GM19395 (cell line): ENCODE results near the gene HTT.

ENCODE experiments used
- ATAC-seq: cut with Tn5 transposase; IDR thresholded peaks from one replicate; pipeline ENCODE4 v1.9.1; 2021; ENCODE audit warnings: mild to moderate bottlenecking, moderate library complexity; ENCODE audit not compliant: unreplicated experiment

The HTT gene

DNA sequence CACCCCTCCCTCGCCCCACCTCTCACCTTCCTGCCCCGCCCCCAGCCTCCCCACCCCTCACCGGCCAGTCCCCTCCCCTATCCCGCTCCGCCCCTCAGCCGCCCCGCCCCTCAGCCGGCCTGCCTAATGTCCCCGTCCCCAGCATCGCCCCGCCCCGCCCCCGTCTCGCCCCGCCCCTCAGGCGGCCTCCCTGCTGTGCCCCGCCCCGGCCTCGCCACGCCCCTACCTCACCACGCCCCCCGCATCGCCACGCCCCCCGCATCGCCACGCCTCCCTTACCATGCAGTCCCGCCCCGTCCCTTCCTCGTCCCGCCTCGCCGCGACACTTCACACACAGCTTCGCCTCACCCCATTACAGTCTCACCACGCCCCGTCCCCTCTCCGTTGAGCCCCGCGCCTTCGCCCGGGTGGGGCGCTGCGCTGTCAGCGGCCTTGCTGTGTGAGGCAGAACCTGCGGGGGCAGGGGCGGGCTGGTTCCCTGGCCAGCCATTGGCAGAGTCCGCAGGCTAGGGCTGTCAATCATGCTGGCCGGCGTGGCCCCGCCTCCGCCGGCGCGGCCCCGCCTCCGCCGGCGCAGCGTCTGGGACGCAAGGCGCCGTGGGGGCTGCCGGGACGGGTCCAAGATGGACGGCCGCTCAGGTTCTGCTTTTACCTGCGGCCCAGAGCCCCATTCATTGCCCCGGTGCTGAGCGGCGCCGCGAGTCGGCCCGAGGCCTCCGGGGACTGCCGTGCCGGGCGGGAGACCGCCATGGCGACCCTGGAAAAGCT lies at the start of gene HTT, which contains the start of gene HTT-AS:
HTT (plus strand) TSS at position 604 of the 768 bp plus-strand sequence; CDS start at position 749, 145 bp downstream.
HTT-AS (minus strand) TSS at position 461 of the 768 bp plus-strand sequence.
- ATAC-seq, result peak; percentile 65

DNA sequence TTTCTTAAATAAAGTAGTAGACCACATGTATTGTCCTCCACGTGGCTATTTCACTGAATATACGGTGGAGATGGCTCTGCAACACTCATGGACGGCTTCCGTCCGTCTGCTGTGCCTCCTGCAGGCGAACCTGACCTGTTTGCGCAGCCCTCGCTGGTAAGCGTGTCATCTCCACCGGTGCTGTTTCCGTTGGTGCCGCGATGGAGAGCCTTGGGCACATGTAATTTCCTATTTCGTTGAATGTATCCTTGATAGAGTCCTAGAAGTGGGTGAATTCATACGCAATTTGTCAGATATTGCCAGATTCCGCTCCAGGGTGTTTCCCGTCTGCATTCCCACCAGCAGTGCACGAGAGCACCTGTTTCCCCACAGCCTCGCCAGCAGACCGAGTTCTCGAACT lies 48.6 kb upstream of the HTT start:
- no peak for ATAC-seq

DNA sequence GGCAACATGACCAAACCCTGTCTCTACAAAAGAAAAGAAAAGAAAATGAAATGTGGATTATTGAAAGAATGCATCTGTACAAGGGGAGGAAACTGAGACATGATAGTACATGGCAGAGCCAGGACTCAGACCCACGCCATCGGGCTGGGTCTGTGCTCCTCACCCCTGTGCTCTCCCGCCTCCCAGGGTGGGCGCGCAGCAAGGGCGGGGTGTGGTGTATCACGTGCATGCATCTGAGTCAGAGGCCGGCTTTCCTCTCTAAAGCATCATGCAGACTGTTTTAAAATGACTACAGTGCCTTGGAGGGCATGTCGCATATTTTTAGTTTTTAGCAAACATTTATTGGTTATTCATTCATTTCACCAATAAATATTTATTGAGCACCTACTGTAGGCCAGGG lies 47.9 kb upstream of the HTT start:
- ATAC-seq, result no peak

DNA sequence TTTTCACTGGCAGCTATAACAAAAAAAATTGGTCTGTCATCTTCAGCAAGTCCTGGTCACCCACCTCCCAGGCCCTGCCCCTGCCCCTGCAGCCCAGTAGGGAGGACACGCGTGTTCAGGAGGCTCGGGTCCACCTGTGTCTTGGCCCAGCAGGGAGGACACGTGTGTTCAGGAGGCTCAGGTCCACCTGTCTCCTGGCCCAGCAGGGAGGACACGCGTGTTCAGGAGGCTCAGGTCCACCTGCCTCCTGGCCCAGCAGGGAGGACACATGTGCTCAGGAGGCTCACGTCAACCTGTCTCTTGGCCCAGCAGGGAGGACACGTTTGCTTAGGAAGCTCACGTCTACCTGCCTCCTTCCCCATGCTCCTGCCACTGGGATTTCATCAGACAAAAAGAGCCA lies 45.0 kb upstream of the HTT start:
- no peak for ATAC-seq

DNA sequence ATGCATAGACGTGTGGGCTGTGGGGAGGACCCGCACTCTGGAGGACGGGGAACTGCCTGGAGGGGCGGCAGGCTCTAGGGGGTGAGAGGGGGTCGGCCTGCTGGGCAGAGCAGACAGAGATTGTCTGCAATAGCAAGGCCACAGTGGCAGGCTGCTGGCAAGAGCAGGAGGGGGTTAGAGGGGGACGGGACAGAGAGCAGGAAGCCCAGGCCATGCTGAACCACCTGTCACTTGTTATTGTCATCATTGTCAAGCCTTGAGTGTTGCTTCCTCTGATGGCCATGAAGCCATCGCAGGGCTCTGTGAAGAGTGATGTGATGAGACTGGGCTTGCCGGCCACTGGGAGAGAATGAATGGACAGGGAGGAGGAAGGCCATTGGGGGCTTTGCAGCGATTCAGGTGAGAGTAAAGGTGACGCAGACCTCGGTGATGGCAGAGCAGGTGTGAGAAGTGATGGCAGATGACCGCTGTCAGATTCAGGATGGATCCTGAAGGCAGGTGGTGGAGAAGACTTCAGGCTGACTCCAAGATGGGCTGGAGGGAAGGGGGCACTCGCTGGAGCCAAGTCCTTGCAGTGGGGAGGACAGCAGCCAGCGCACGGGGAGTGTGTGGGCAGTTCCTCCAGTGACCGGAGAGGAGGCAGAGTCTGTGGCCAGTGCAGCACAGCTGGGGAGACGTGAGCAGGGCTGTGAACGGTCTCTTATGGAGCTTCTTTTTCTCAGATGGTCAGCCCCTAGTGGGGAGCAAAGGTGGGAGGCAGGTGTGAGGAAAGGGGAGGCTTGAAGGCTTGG lies 43.7 kb upstream of the HTT start:
- no peak for ATAC-seq

DNA sequence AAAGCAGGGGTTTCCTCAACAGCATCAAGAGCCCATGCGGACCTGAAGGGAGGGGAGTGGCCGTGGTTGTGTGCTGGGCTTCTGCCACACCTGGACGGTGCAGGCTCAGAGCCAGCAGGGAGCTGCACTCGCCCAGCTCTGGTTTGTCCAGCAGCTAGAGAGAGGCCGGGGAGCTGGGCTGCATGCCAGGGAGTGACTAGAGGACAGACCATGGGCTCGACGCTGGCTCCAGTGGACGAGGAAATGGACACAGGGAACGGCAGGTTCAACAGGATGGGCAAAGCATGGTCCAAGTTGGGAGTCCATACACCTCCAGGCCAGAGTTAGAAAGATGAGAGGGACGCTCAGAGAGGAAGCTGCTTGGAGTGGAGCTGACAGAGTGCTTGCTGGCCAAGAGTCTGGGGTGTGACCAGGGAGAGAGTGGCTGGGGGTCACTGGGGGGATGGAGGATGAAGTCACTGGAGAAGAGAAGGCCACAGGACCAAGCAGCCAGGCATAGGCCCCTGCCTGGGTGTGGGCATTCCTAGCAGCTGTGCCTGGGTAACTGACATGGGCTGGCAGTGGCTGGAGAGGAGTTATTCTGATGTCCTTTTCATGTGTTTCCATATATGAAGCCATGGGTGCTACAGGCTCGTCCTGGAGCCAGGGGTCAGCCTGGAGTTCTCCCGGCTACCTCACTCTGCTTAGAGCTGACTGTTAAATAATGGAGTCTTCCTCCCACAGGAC lies 43.0 kb upstream of the HTT start:
- ATAC-seq, result no peak

DNA sequence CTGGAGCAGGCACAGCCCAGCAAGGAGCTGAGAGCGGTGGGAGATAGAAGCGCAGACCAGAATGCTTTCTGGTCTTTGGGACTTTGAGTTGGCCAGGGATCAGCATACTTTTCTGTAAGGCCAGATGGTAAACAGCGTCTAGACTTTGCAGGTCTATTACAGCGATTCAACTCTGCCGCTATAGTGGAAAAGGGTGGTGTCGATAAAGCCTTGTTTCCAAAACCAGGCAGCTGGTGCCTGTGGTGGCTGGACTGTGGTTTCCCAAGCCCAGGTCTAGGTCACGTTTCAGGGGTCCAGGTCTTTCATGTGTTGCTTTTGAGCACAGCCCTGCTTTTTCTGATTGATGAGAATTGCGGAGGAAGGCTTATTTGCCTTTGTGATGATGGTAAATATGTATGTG lies 40.2 kb upstream of the HTT start:
- no peak for ATAC-seq

DNA sequence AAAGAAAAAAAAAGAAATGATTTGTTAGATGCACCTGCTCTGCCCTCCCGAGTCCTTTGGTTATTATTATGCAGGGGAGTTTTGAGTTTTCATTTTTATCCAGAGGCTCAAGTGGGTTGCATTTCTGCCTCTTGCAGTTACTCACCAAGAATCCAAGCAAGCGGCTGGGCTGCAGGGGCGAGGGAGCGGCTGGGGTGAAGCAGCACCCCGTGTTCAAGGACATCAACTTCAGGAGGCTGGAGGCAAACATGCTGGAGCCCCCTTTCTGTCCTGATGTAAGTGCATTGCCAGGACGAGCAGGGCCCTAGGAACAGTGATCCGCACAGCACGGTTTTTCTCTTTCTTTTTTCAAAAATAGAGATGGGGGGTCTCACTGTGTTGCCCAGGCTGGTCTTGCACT lies 39.2 kb upstream of the HTT start:
- ATAC-seq, result no peak

DNA sequence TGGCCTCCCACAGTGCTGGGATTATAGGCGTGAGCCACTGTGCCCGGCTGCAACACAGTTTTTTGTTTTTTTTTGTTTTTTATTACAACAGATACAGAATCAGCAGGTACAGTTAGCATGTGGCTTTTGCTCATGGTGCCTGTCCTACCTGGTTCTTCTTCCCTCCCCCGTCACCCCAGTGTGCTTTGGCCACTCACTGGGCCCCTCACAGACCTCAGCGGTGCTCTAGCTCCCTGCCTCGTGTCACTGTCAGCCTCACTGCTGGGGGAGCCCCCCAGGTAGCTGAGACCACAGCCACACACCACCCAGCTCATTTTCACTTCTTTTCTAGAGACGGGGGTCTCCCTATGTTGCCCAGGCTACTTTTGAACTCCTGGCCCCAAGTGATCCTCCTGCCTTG lies 38.8 kb upstream of the HTT start:
- ATAC-seq, result no peak

DNA sequence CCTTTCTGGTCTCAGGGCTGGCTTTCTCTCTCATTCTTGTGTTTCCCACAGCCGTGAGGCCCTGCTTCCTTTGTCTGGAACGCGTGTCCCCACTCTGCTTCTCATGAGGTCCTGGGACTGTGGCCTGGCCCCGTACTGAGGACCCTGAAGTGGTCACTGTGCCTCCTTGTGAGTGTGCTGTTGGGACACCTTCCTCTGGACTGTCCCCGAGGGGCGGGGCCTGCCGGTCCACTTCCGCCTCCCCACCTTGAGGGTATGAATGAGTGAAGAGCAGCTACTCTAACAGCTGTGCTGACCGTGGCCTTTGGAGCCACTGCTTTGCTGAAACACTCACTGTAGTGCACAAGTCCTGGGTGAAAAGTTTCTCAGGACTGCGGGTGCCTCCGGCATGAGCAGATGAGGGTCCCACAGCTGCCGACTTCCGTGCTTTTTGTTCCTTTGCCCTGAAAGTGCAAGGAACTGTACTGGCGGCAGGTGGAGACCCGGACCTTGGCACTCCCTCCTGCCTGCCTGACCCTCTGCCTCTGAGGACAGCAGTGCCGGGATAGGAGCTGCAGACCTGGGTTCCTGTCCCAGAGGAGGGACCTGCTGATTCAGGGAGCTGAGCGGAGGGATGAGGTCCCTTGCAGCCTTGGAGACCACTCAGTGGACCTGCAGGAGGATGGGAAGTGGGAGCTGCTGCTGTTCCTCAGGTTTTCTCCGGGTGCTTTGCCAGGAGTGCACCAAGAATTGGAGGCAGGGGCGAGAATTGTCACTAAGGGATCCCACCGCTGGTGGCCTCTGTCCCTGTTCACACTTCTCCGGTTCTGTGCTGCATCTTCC lies 38.1 kb upstream of the HTT start:
- no peak for ATAC-seq

DNA sequence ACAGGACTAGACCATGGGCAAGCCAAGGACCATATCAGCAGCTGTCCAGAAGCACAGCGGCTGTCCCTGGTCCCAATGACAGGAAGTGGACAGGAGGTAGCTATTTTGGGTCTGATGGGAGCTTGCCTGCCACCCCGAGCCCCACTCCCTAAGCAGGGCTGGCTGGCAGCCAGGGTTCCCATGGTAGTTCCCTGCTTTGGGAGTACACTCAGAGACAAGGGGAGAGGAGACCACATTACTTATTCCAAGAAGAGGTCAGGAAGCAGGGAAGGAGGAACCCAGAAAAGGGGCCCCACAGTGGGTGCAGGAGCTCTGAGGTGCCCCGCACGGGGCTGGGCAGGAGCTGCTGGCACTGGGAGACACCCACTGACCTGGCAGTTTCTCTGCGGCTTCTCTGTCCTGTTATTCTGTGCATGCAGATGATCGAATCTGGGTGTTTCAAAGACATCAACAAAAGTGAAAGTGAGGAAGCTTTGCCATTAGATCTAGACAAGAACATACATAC lies 36.5 kb upstream of the HTT start:
- ATAC-seq, result no peak

DNA sequence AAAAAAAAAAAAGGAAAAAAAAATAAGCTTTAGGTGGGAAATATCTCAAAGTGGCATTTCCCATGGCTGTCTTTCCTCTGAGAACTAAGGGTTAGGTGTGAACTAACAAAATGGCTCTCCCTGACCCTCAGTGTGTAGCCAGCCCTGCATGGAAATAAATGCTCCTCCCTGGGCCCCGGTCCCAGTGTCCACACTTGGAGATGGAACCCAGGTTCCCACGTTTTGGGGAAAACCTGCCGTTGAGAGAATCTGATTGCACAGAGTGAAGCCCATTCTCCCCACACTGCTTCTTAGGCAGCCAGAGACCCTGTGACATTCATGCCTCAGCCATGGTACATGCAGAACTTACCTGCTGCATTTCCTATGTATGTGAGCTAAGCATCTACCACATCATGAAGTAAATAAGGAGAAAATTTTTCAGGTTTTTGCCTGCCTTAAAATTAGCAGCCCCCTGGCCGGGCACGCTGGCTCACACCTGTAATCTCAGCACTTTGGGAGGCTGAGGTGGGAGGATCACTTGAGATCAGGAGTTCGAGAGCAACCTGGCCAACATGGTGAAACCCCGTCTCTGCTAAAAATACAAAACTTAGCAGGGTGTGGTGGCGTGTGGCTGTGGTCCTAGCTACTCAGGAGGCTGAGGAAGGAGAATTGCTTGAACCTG lies 34.6 kb upstream of the HTT start:
- ATAC-seq, result no peak

DNA sequence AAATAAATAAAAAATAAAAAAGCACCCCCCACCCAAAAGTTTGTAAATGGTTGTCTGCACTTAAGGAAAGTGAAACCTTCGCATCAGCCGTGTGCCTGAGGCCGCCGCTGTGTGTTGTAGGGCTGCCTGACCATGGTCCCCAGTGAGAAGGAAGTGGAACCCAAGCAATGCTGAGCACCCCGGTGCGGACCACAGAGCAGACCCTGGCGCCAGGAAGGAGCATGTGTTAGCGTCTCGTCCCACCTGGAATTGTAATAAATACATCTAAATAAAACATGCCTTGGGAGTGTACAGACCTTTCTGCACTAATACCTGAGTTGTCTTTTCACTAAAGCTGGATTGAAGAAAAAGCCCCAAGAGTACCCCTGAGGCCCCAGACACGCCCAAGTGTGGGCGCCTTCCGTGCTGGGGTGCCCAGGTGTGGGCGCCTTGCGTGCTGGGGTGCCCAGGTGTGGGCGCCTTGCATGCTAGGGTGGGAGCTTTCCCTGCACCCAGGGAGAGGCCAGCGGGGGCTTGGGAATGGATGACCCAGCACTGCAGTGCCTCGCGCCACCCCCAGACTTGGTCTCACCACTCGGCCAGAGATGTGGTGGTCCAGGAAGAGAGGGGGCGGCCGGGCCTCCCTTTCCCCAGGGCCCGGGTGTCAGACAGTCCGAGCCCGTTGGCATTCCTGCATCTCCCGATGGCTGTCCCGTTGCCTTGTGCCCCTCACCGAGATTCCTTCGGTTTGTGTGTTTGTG lies 33.9 kb upstream of the HTT start:
- ATAC-seq, result no peak

DNA sequence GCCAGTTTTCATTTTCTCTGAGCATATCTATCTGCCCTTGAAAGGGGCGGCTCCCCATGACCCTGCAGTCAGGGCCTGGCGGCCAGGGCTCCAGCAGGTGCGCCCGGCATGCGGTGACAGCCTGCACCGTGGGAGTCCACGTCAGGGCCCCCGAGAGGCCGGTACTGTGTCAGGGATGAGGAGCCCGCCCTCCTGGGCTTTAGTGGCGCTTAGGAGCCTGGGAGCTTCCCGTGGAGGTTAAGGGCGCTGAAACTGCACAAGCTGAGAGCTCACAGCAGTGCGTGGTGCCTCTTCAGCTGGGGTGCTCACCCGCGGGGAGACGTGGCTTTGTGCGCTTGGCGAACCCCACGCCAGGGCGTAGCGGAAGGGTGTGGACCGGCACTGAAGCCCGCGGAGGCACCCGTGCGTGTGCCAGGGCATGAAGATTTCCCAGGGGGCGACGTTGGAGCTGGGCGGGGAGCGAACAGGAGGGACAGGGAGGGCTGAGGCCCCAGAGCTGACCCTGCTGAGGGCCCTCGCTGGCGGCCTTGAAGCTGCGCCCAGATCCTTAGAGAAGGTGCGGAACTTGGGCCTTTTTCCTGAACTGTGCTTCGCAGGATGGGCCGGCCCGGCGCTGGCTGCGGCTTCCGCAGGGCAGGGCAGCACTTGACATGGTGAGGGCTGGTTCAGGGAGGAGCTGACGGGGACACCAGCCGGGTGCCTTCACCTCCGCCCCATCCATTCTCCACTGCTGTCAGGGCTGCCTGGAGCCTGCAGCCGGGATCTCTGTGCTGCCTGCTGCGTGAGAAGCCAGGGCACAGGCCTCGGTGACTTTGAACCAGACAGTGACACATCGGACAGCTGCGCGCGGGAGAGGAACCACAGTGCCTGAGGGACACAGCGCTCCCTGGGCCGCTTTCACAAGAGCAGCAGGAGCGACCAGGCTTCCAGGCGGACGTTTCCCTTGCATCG lies 33.0 kb upstream of the HTT start:
- ATAC-seq, result no peak

DNA sequence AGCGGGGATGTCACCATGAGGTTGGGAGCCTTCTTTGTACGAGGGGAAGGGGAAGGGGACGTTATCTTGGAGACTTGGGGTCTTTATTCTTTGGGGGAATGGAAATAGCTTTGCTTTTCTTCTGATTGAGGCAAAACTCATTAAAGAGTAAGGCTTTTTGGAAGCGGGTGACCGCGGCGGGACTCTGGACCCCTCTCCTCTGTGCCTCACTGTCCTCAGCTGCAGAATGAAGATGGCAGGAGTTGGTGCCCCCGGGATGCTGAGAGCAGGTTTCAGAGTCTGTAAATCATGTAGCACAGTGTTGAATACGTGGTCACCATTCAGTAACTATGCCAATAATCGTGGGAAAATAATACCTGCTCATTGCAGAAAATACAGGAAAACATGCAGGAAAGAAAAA lies 32.3 kb upstream of the HTT start:
- no peak for ATAC-seq

DNA sequence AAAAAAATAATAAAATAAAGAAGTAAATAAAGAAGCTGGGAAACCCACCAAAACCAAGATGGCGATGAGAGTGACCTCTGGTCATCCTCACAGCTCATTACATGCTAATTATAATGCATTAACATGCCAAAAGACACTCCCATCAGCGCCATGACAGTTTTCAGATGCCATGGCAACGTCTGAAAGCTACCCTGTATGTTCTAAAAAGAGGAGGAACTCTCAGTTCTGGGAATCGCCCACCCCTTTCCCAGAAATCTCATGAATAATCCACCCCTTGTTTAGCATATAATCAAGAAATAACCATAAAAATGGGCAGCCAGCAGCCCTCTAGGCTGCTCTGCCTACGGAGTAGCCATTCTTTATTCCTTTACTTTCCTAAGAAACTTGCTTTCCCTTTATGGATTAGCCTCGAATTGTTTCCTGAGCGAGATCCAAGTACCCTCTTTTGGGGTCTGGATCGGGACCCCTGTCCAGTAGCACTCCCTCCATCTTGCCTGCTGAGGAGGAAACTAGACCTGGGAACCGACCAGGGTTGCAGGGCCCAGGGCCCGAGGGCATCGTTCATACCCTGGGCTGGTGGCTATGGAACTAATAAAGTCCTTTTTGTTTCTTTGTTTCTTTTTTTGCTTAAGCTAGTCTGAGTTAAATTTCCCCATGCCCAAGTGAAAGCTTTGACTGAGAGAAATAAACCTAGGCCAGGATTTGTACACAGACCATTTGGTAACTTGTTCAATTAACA lies 31.0 kb upstream of the HTT start:
- ATAC-seq, result no peak
